HCT116 (cell line): ENCODE measurements around the gene NEURL1B. TPM values are rescaled to one million over a fixed set of nuclear protein-coding genes. Genes with fewer than 3 reads are reported as not detected.

Source experiments
- ATAC-seq: fragments of 200-7000 bp; cut with Tn5 transposase; 2 replicates; pipeline ENCODE4 v1.9.1; 2020; ENCODE audit warnings: mild to moderate bottlenecking, moderate library complexity
- BruUV-seq: library from RNA; stranded (reverse); fragments of 400-500 nt; replicated peaks from 2 replicates; lab custom pipeline; 2021; lab: Mats Ljungman, UMichigan
- CTCF ChIA-PET: fragments of 300-600 bp; sonication (Branson Sonifier 250); formaldehyde crosslinking; loops from one replicate; lab custom pipeline; 2021; ENCODE audit warnings: antibody characterized with exemption; lab: Charles Lee
- POLR2A ChIA-PET: fragments of 300-600, 350-600 bp; sonication (Branson Sonifier 250); formaldehyde crosslinking; loops from one replicate; lab custom pipeline; 2021; ENCODE audit warnings: antibody characterized with exemption; lab: Charles Lee
- RAD21 ChIA-PET, 2 experiments: fragments of 300-600 bp; sonication (Branson Sonifier 250); formaldehyde crosslinking; loops; one replicate each; lab custom pipeline; 2023; ENCODE audit warnings: low total read pairs in 2 of 2; ENCODE audit not compliant: uncharacterized antibody in 2 of 2, unreplicated experiment in 2 of 2, low non-redundant PET in 1 of 2; lab: Charles Lee
- DNase-seq: peaks from one replicate; pipeline ENCODE4 v3.0.0-alpha.2; 2010; ENCODE audit warnings: low read depth, low spot score
- H2AFZ ChIP-seq: fragments of 200-600 bp; shearing (Covaris generic), sonication (generic); 2 replicates; pipeline ENCODE4 v1.6.1; 2017; ENCODE audit warnings: low read depth, mixed run types, mixed read lengths, antibody characterized with exemption, low read length; ENCODE audit not compliant: poor library complexity, severe bottlenecking
- H3K27ac ChIP-seq: 2 replicates; pipeline ENCODE4 v1.5.1; 2012; ENCODE audit warnings: low read depth, low read length
- H3K27me3 ChIP-seq: fragments of 200-600 bp; sonication (generic); 2 replicates; pipeline ENCODE4 v1.6.1; 2016; ENCODE audit warnings: mixed run types, low read length, mixed read lengths; ENCODE audit not compliant: insufficient read depth
- H3K36me3 ChIP-seq, 2 experiments: fragments of 200-500 bp in 1 of 2; fragments of 200-600 bp in 1 of 2; sonication (Bioruptor generic) in 1 of 2; sonication (generic) in 1 of 2; 2 replicates each; pipeline versions ENCODE4 v1.5.1 to v1.6.1; 2014 to 2016; ENCODE audit warnings: low read length in 2 of 2, inconsistent platforms in 1 of 2, mixed read lengths in 1 of 2, mixed run types in 1 of 2; ENCODE audit not compliant: insufficient read depth in 2 of 2, control insufficient read depth in 1 of 2
- H3K4me1 ChIP-seq, 2 experiments: fragments of 200-600 bp in 1 of 2; sonication (generic) in 1 of 2; 2 replicates each; pipeline versions ENCODE4 v1.5.1 to v1.6.1; 2012 to 2017; ENCODE audit warnings: low read length in 2 of 2, inconsistent platforms in 1 of 2, mild to moderate bottlenecking in 1 of 2, mixed read lengths in 1 of 2, mixed run types in 1 of 2, moderate library complexity in 1 of 2; ENCODE audit not compliant: insufficient read depth in 2 of 2, control insufficient read depth in 1 of 2
- H3K4me2 ChIP-seq: fragments of 200-600 bp; sonication (generic); 2 replicates; pipeline ENCODE4 v1.6.1; 2017; ENCODE audit warnings: mixed run types, low read length, mixed read lengths
- H3K4me3 ChIP-seq, 2 experiments: fragments of 200-600 bp in 1 of 2; sonication (generic) in 1 of 2; replicated peaks in 1 of 2; 2 replicates each; pipeline ENCODE4 v1.5.1; 2011 to 2016; ENCODE audit warnings: low read length in 2 of 2, control low read depth in 1 of 2, low read depth in 1 of 2, mild to moderate bottlenecking in 1 of 2, mixed read lengths in 1 of 2, mixed run types in 1 of 2
- H3K79me2 ChIP-seq: fragments of 200-600 bp; sonication (generic); 2 replicates; pipeline ENCODE4 v1.6.1; 2017; ENCODE audit warnings: mild to moderate bottlenecking, mixed run types, low read length, moderate library complexity, mixed read lengths; ENCODE audit not compliant: insufficient read depth
- H3K9ac ChIP-seq: fragments of 200-600 bp; sonication (generic); 2 replicates; pipeline ENCODE4 v1.6.1; 2016; ENCODE audit warnings: low read length, mixed read lengths
- H3K9me2 ChIP-seq: fragments of 200-600 bp; sonication (generic), shearing (Covaris generic); 2 replicates; pipeline ENCODE4 v1.6.1; 2017; ENCODE audit warnings: mixed run types, mild to moderate bottlenecking, moderate library complexity; ENCODE audit not compliant: insufficient read depth
- H3K9me3 ChIP-seq, 2 experiments: fragments of 200-500 bp in 1 of 2; fragments of 200-600 bp in 1 of 2; sonication (Bioruptor generic) in 1 of 2; sonication (generic) in 1 of 2; 2 replicates each; pipeline ENCODE4 v1.6.1; 2014 to 2017; ENCODE audit warnings: low read length in 2 of 2, mixed read lengths in 2 of 2, inconsistent platforms in 1 of 2, low read depth in 1 of 2, mild to moderate bottlenecking in 1 of 2, mixed run types in 1 of 2, moderate library complexity in 1 of 2; ENCODE audit not compliant: control insufficient read depth in 1 of 2, insufficient read depth in 1 of 2
- H4K20me1 ChIP-seq: fragments of 200-600 bp; sonication (generic), shearing (Covaris generic); 2 replicates; pipeline ENCODE4 v1.6.1; 2017; ENCODE audit warnings: mixed run types, mild to moderate bottlenecking, moderate library complexity; ENCODE audit not compliant: insufficient read depth
- CBX3 ChIP-seq: IDR thresholded peaks from 2 replicates; pipeline ENCODE4 v1.6.1; 2012; ENCODE audit warnings: low read depth
- JUND ChIP-seq: IDR thresholded peaks from 2 replicates; pipeline ENCODE4 v1.6.1; 2012
- POLR2A ChIP-seq: IDR thresholded peaks from 2 replicates; pipeline ENCODE4 v1.7.0; 2011; ENCODE audit warnings: borderline replicate concordance; ENCODE audit not compliant: insufficient read depth, insufficient read length; ENCODE audit errors: extremely low read depth
- POLR2AphosphoS5 ChIP-seq: IDR thresholded peaks from 2 replicates; pipeline ENCODE4 v1.6.1; 2011; ENCODE audit warnings: mild to moderate bottlenecking, low read depth, low read length, moderate library complexity
- RAD21 ChIP-seq: IDR thresholded peaks from 2 replicates; pipeline ENCODE4 v1.6.1; 2012; ENCODE audit warnings: low read depth, mild to moderate bottlenecking
- intact Hi-C: fragments of 100-400 bp; cut with micrococcal nuclease; formaldehyde crosslinking; loops from 2 replicates; pipeline ENCODE4 v1.10.0; 2022
- total RNA-seq: library from RNA; stranded (reverse); gene quantifications from one replicate; pipeline ENCODE4 v1.2.1, GENCODE V29; 2021; ENCODE audit not compliant: unreplicated experiment
- TF ChIP-seq, protein P1 (sequence below): IDR thresholded peaks from 2 replicates; pipeline ENCODE4 v1.6.1; 2012
- TF ChIP-seq, protein P2 (sequence below), 3 experiments: fragments of 200-600 bp in 1 of 3; sonication (generic) in 1 of 3; IDR thresholded peaks in 2 of 3; conservative IDR thresholded peaks in 1 of 3; 2 replicates each; pipeline ENCODE4 v1.5.1; 2012 to 2017; ENCODE audit warnings: low read depth in 2 of 3, low read length in 2 of 3, antibody characterized with exemption in 1 of 3, borderline replicate concordance in 1 of 3, control low read depth in 1 of 3, mild to moderate bottlenecking in 1 of 3, mixed read lengths in 1 of 3, mixed run types in 1 of 3, moderate library complexity in 1 of 3; ENCODE audit not compliant: insufficient read depth in 1 of 3
- TF ChIP-seq, protein P3 (sequence below): IDR thresholded peaks from 2 replicates; pipeline ENCODE4 v1.6.1; 2012; ENCODE audit warnings: low read depth

The NEURL1B gene
- total RNA-seq, 1 experiment from 2014 or later: 5.8 TPM

DNA sequence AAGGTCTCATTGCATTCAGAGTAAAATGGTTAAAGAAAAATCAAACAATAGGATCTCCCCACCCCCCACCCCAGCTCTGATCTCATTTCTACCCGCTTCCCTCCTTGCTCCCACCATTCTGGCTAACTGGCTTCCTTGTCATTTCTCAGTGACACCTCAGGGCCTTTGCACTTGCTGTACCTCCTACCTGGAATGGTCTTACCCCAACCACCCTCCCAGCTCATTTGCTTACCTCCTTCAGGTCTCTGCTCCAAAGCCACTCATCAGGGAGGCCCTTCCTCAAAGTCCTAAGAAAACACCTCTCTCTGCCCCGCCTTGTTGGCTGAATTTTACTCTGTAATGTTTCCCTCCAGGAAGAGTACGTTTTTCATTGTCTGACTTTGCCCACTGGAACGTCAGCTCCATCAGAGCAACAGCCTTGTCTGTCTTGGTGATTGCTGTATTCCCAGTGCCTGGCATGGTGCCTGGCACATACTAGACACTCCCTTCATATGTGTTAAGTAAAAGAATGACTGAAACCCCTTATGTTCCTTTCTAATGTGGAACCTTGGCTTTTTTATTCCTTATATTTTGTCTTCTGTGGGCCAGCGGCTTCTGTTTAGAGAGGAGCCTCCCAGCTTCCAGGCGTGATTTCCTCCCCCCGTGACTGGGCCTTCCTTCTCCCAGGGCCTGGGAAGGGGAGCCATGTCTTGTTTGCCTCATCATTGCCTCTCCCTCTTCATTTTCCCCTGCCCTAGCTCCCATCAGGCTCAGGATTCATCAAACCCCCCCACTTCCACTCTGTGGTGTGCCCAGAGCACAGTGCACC, 26.9 kb downstream of the NEURL1B start:
- H2AFZ ChIP-seq: no peak overlapping the region
- no peak overlapping the region for H3K4me2 ChIP-seq
- H3K9ac ChIP-seq: no peak overlapping the region
- no TSS peak for BruUV-seq
- no peak for ATAC-seq
- H3K79me2 ChIP-seq: no peaks in the 10 kb centered on the region
- POLR2A ChIA-PET: no interaction called here
- no peaks in the 10 kb centered on the region for H3K27me3 ChIP-seq
- no peak for DNase-seq
- no peak overlapping the region for H3K27ac ChIP-seq
- no peaks in the 10 kb centered on the region for H4K20me1 ChIP-seq
- TF ChIP-seq RAD21 (no peak), CBX3 (no peak), POLR2A (no peak), POLR2AphosphoS5 (no peak), JUND (no peak)
- TF ChIP-seq, protein P1, sequence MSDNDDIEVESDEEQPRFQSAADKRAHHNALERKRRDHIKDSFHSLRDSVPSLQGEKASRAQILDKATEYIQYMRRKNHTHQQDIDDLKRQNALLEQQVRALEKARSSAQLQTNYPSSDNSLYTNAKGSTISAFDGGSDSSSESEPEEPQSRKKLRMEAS: no peak
- TF ChIP-seq, protein P2, sequence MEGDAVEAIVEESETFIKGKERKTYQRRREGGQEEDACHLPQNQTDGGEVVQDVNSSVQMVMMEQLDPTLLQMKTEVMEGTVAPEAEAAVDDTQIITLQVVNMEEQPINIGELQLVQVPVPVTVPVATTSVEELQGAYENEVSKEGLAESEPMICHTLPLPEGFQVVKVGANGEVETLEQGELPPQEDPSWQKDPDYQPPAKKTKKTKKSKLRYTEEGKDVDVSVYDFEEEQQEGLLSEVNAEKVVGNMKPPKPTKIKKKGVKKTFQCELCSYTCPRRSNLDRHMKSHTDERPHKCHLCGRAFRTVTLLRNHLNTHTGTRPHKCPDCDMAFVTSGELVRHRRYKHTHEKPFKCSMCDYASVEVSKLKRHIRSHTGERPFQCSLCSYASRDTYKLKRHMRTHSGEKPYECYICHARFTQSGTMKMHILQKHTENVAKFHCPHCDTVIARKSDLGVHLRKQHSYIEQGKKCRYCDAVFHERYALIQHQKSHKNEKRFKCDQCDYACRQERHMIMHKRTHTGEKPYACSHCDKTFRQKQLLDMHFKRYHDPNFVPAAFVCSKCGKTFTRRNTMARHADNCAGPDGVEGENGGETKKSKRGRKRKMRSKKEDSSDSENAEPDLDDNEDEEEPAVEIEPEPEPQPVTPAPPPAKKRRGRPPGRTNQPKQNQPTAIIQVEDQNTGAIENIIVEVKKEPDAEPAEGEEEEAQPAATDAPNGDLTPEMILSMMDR (IDR thresholded peaks at IDR 0.05 in 2 of 3, conservative IDR thresholded peaks at IDR 0.05 in 1 of 3; ENCODE audit: borderline replicate concordance in 1 of 3, insufficient read depth in 1 of 3, low read depth in 2 of 3, low read length in 2 of 3): no peak
- TF ChIP-seq, protein P3, sequence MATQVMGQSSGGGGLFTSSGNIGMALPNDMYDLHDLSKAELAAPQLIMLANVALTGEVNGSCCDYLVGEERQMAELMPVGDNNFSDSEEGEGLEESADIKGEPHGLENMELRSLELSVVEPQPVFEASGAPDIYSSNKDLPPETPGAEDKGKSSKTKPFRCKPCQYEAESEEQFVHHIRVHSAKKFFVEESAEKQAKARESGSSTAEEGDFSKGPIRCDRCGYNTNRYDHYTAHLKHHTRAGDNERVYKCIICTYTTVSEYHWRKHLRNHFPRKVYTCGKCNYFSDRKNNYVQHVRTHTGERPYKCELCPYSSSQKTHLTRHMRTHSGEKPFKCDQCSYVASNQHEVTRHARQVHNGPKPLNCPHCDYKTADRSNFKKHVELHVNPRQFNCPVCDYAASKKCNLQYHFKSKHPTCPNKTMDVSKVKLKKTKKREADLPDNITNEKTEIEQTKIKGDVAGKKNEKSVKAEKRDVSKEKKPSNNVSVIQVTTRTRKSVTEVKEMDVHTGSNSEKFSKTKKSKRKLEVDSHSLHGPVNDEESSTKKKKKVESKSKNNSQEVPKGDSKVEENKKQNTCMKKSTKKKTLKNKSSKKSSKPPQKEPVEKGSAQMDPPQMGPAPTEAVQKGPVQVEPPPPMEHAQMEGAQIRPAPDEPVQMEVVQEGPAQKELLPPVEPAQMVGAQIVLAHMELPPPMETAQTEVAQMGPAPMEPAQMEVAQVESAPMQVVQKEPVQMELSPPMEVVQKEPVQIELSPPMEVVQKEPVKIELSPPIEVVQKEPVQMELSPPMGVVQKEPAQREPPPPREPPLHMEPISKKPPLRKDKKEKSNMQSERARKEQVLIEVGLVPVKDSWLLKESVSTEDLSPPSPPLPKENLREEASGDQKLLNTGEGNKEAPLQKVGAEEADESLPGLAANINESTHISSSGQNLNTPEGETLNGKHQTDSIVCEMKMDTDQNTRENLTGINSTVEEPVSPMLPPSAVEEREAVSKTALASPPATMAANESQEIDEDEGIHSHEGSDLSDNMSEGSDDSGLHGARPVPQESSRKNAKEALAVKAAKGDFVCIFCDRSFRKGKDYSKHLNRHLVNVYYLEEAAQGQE: no peak
- no peaks in the 10 kb centered on the region for H3K36me3 ChIP-seq
- intact Hi-C loops: no loop called here
- CTCF ChIA-PET: no interaction called here
- H3K4me1 ChIP-seq: no peaks in the 10 kb centered on the region
- no peak overlapping the region for H3K4me3 ChIP-seq
- H3K9me3 ChIP-seq: no peaks in the 10 kb centered on the region
- H3K9me2 ChIP-seq: no peaks in the 10 kb centered on the region
- RAD21 ChIA-PET: interaction anchor here in 1 of 2 experiments (0.7 kb wide), 1 partner anchor 29 kb away, joined by 3 read pairs; no protein-coding TSS in a partner anchor
